NCI-H2107 (cell line): ENCODE measurements around the gene NKPD1.

Experiments used
- DNase-seq: peaks from one replicate; lab custom pipeline; 2025; lab: John Stamatoyannopoulos, UW

NKPD1 gene

DNA sequence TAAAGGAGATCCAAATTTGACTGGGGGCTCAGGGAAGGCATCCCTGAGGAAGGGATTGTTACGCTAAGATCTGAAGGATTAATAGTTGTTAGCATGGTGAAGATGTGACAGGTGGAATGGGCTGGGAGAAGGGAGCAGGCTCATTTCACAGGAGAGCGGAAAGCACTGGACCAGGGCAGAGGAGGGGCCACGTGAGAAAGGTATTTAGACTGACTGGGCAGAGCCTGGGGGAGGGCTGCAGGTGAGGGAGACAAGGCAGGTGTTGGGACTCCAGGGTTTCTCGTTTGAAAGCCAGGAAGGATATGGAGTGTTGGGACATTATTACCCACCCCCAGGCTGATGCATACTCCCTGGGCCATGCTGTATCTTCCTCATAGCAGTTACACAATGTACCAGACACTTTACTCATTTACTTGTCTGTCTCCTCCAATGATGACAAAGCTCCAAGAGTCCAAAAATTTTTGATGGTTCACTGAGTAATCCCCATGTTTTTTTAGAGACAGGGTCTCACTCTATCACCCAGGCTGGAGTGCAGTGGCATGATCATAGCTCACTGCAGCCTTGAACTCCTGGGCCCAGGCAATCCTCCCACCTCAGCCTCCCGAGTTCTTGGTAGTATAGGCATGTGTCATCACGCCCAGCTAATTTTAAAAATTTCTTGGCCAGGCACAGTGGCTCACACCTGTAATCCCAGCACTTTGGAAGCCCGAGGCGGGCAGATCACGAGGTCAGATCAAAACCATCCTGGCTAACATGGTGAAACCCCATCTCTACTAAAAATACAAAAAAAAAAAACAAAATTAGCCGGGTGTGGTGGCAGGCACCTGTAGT lies 14.9 kb upstream of the NKPD1 start:
- no peak for DNase-seq

- no peak for DNase-seq
Measured at GRCh38 chr19:45173816-45174215, 13.0 kb upstream of the NKPD1 start.

DNA sequence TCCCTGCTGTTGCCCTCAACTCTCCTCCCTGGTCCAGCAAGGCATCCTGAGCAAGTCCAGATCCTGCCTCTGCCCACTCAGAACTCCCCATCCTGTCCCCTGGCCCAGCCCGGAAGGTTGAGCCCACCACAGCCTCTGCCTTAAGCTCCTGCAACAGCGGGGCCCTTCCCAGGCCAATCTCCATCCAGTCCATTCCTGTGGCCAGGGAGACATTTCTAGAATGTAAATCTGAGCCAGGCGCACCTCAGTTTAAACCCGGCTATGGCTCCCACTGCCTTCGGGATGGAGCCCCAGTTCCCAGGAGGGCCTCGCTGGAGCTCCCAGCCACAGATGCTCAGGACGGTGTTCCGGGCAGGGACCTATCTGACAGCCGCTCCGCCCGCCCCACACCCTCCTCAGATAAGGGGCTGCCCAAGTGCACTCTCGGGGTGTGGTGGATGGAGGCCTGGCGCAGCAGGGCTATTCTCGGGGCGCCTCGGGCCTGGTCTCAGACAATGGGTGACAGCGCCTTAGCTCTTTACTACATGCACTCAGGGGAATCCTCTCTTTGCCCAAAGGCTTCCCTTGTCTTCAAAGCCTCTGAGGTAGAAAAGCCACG lies 11.9 kb upstream of the NKPD1 start:
- no peak for DNase-seq

- DNase-seq: no peak
Measured at GRCh38 chr19:45172173-45172572, 11.4 kb upstream of the NKPD1 start.

DNA sequence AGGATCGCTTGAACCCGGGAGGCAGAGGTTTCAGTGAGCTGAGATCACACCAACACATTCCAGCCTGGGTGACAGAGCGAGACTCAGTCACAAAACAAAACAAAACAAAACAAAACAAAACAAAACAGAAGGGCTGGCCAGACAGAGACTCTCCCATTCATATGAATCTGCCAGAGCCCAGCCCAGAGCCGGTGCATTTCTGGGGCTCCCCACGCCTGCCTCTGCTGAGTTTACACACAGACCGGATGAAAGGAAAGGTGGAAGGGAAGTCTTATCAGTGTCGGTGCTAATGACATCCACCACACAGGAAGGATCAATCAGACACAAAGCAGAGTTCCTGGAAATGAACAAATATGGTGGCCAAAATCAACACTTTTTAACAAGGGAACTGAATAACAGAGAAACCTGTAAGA lies 10.4 kb upstream of the NKPD1 start:
- DNase-seq: no peak

DNA sequence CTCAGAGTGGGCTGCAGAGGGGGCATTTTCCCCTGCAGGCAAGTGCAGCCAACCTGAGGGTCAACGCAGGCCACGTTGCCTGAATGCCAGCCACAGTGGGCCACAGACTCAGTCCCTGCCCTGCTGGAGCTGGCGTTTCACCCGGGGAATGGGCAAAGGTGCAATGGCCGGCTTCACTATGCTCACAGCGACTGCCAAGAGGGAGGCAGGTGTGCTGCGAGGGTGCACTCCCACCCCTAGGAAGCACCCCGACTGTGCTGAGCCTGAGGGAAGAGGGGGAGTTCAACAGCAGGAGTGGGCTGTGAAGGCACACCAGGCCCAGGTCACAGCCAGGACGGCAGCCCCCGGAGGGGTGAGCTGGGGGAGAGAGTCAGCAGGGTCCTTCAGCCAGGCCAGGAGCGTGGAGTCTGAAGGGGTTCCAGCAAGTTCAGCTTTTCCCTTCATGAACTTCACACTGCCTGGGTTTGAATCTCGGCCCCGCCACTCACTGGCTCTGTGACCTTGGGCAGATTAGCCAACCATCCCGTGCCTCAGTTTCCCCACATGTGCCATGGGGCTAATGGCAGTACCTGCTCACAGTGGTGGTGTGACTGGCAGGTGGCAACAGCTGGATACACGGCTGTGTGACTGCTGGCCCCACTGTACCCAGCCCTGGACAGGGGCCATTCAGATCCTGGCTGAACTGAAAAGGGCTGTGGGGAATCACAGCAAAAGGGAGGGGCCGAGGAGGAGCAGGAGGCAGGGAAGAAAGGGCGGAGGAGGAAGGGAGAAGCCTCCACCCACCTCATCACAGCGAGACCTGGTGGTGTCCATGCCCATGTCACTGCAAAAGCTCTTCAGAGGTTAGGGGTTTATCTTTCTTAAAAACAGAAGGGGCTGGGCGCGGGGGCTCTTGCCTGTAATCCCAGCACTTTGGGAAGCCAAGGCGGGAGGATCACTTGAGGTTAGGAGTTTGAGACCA lies 9.6 kb upstream of the NKPD1 start:
- no peak for DNase-seq

- no peak for DNase-seq
Measured at GRCh38 chr19:45169602-45170001, 8.8 kb upstream of the NKPD1 start.

- DNase-seq: peak; percentile 31
Measured at GRCh38 chr19:45168767-45169351, 8.1 kb upstream of the NKPD1 start.

- no peak for DNase-seq
Measured at GRCh38 chr19:45166723-45167252, 6.0 kb upstream of the NKPD1 start.

DNA sequence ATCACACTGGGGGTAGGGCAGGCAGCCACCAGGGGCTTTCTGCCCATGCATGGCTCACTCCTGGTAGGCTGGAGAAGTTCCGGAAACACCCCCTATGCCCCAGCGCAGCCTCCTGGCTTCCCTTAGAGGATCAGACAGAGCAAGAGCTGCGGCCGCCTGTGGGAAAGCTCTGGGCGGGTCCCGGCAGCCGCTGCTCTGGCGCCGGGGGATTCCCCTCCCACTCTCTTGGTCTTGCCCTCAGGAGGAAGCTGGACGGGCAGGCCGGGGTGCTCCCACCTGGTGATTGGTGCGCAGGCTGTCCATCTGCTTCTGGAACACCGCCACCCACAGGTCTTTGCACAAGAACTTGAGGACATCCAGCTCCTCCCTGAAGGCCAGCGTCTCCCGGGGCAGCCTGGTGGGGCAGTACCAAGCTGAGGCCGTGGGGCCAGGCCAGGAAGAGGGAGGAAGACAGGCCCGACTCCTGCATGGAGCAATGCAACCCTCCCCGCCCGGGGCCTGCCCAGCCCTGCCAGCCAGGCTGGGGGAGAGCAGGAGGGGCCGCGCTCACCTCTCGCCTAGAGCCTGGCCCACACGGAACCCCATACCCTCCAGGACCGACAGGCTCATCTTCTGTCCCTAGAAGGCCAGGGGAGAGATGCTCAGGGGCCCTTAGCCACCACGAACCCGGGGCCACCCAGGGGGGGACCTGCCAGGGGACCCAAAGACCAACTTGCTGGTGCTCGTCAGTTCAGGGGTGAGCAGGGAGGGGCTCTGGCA lies 4.0 kb upstream of the NKPD1 start:
- no peak for DNase-seq

DNA sequence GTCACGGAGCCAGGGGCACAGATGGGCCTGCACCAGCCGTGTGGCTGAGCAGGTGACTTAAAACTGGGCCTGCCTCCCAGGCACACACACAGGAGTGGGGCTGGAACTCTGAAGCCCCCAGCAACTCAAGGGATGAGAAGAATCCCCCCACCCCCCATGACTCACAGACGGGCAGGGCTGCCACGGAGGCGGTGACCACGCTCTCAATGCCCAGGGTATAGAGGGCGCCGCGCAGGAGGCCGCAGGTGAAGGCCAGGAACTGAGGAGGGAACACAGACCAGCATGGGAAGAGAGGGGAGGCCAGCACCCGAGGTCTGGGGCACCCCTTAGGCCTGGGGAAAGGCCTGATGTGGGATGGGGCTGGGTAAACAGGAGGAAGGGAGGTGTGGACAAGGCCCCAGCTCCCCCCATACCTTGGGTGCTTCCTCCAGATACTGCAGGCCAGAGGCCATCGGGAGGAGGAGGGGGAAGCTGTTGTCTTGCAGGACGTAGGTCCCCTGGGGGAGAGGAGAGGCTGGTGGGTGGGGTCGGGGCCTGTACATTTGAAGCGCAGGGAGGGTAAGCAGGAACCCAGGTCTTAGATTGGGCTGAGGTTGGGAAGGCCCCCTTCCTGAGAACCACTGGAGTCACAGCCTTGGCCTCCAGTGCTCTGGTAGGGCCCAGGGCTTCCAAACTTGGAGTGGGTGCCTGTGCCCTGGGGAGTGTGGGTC lies 3.1 kb upstream of the NKPD1 start:
- DNase-seq: no peak

DNA sequence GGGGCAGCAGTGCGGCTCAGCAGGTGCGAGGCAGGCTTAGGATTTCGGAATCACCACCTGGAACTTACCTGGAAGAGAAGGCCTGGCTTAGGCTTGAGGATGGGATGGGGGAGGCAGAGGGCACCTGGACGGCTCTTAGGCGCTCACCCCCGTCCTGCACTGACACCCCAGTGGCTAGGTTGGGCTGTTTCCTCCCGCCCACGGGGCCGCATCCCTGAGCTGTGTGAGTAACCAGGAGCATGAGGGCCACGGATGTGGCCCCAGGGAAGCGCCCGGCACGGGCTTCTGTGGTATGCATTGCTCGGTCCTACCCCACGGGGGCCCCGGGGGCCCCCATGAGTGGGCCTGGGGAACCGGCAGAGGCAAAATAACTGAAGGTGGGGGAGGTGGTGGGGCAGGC lies 2.4 kb upstream of the NKPD1 start:
- no peak for DNase-seq

DNA sequence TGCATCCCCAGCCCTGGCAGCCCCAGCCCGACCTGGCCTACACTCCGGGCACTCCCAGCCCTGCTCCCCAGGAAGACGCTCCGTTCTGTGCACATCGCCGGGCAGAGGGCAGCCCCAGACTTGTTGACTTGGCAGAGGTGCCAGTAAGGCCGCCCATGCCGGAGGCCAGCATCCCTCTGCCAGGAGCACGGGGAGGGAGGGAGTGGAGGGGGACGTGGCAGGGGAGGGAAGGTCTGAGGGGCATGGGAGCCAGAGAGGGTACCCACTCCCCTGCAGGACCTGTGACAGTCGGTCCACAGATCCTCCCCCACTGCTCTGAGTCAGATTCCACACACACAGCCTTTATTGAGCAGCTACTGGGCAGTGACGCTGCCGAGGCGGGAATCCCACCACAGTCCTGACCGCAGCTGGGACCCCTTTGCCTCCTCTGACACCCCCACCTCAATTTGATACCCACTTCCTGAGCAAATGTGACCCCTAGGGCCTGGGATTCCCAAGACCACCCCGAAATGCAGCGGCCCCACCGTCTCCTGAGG lies 1.9 kb upstream of the NKPD1 start:
- DNase-seq: no peak

- no peak for DNase-seq
Measured at GRCh38 chr19:45161738-45162607, 1.2 kb upstream of the NKPD1 start.

DNA sequence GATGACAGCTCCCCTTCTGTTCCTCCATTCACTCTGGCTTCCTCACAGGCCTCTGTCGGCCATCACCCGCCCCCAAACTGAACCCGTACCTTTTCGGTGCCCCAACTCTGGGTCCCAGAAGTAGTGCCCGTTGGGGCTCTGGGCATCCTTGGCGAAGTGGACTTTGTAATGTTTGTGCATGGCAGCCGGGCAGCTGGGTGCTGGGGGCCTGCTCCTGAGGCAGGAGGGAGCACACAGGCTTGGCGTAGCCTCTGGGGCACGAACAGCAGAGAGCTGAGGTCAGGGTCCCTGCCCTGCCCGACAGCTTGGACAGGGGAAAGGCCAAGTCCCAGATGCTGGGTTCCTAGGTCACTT lies 834 bp downstream of the NKPD1 start:
- no peak for DNase-seq

GRCh38 chr19:45159210-45159970 lies 1.4 kb downstream of the NKPD1 start:
- no peak for DNase-seq

DNA sequence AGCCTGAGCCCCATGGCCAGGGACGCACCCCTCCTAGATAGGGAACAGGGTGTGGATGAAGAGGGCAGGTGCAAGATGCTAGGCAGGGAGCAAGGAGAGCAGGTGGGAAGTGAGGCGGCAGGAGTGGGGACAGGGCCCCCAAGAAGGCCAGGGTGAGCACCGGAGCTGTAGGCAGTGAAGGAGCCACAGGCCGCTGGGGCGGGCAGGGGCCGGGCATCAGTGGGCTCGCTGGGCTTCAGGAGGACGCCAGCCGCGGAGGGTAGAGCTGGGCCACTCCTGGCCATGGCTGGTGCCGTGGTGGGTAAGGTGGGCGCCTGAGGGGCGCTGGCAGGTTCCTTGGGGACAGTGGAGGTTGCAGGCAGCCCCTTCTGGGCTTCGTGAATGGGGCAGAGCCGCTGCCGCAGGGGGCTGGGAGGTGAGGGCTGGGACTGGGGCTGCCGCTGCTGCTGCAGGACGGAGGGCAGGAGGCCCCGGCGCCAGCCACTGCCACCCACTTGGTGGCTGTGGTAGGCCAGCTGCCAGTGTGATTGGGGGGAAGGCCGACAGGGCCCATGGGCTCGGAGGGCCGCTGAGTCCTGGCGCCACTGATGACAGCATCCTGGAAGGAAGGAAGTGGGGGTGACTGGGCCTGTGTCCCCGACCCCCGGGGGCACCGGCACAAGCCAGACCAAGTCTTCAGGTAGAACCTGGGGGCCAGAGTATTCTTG lies 2.1 kb downstream of the NKPD1 start:
- no peak for DNase-seq

- DNase-seq: no peak
Measured at GRCh38 chr19:45156751-45157150, 4.0 kb downstream of the NKPD1 start.
